Measurements from ENCODE around the gene DOC2A.
"Not testable (repeated sequence)": the region's sequence is repeated elsewhere in the genome, so short reads cannot be mapped to it uniquely, and the experiment has no call there.

Gene DOC2A

DNA sequence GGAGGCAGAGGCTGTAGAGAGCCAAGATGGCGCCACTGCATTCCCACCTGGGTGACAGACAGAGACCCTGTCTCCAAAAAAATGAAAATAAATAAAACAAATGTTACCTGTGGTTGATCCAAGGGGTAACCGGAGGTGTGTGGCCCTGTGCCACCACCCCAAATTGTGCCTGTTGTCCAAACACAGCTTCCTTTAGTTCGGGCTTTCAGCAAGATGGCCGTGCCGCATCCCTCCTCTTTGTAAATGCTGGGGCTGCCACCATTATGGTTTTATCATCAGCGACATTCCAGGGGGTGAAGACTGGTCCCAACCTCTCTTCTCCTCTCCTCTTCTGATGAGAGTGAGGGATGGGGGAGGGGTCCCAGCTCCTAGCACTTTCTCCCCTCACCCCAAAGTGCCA lies 12.1 kb upstream of the DOC2A start, which contains the start of gene C16orf92:
Gene C16orf92, plus strand, starts transcription at position 312 of the 400 bp plus-strand sequence. CDS start 143 bp downstream, outside the sequence.
- Histone ChIP-seq H3K36me3 (ENCODE audit: control insufficient read depth, low read length) (no peaks in the 10 kb centered on the region), H3K9me2 (replicated peaks; ENCODE audit: control insufficient read depth, low read length) (no peaks in the 10 kb centered on the region), H3K27ac (ENCODE audit: low read depth, low read length) (no peak within 1 kb of the TSS), H3K27me3 (ENCODE audit: control insufficient read depth, low read length) (peaks cover 31% of the 10 kb centered on the region), H4K20me1 (ENCODE audit: control insufficient read depth, insufficient read depth, low read depth, low read length) (no peaks in the 10 kb centered on the region), H3K4me3 (ENCODE audit: low read length) (no peak within 1 kb of the TSS), H3K4me2 (ENCODE audit: low read length) (no peak within 1 kb of the TSS), H3K4me1 (ENCODE audit: control insufficient read depth, low read length) (peaks cover 12% of the 10 kb centered on the region), H3F3A (ENCODE audit: control insufficient read depth, insufficient read depth) (no peaks in the 10 kb centered on the region), H3K9me3 (ENCODE audit: control insufficient read depth, insufficient read depth, low read length) (no peaks in the 10 kb centered on the region), H3K79me2 (ENCODE audit: control insufficient read depth, low read length) (no peaks in the 10 kb centered on the region)
- TF ChIP-seq EZH2phosphoT487 (IDR thresholded peaks at IDR 0.05; ENCODE audit: borderline replicate concordance, low read length): no peak
- TF ChIP-seq, protein P1, sequence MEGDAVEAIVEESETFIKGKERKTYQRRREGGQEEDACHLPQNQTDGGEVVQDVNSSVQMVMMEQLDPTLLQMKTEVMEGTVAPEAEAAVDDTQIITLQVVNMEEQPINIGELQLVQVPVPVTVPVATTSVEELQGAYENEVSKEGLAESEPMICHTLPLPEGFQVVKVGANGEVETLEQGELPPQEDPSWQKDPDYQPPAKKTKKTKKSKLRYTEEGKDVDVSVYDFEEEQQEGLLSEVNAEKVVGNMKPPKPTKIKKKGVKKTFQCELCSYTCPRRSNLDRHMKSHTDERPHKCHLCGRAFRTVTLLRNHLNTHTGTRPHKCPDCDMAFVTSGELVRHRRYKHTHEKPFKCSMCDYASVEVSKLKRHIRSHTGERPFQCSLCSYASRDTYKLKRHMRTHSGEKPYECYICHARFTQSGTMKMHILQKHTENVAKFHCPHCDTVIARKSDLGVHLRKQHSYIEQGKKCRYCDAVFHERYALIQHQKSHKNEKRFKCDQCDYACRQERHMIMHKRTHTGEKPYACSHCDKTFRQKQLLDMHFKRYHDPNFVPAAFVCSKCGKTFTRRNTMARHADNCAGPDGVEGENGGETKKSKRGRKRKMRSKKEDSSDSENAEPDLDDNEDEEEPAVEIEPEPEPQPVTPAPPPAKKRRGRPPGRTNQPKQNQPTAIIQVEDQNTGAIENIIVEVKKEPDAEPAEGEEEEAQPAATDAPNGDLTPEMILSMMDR (IDR thresholded peaks at IDR 0.05; ENCODE audit: low read depth, low read length, poor library complexity, severe bottlenecking): no peak

DNA sequence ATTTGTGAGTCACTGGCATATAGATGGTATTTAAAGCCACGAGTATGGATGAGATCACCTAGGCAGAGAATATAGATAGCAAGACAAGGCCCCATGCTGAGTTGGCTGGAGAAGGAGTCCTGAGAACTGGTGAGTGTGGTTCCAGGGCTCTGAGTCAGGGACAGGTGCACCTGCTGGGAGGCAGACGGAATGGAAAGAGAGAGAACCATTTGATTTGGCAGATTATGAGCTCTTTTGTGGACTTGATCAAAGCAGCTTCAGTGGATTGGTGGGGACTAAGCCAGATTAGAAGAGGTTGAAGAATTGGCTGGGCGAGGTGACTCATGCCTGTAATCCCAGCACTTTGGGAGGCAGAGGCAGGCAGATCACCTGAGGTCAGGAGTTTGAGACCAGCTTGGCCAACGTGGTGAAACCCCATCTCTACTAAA lies 7.9 kb upstream of the DOC2A start:
- TF ChIP-seq, protein P1 (IDR thresholded peaks at IDR 0.05; ENCODE audit: low read depth, low read length, poor library complexity, severe bottlenecking): no peak
- no peak for TF ChIP-seq EZH2phosphoT487 (IDR thresholded peaks at IDR 0.05; ENCODE audit: borderline replicate concordance, low read length)
- H3K4me1 ChIP-seq (ENCODE audit: control insufficient read depth, low read length): peaks cover 12% of the 10 kb centered on the region
- no peaks in the 10 kb centered on the region for H4K20me1 ChIP-seq (ENCODE audit: control insufficient read depth, insufficient read depth, low read depth, low read length)
- H3F3A ChIP-seq (ENCODE audit: control insufficient read depth, insufficient read depth): no peaks in the 10 kb centered on the region
- no peaks in the 10 kb centered on the region for H3K79me2 ChIP-seq (ENCODE audit: control insufficient read depth, low read length)
- peaks cover 8% of the 10 kb centered on the region for H3K27me3 ChIP-seq (ENCODE audit: control insufficient read depth, low read length)
- no peaks in the 10 kb centered on the region for H3K9me3 ChIP-seq (ENCODE audit: control insufficient read depth, insufficient read depth, low read length)
- no peak overlapping the region for H3K27ac ChIP-seq (ENCODE audit: low read depth, low read length)
- no peak overlapping the region for H3K4me2 ChIP-seq (ENCODE audit: low read length)
- no peaks in the 10 kb centered on the region for H3K9me2 ChIP-seq (replicated peaks; ENCODE audit: control insufficient read depth, low read length)
- H3K36me3 ChIP-seq (ENCODE audit: control insufficient read depth, low read length): no peaks in the 10 kb centered on the region
- H3K4me3 ChIP-seq (ENCODE audit: low read length): no peak overlapping the region

DNA sequence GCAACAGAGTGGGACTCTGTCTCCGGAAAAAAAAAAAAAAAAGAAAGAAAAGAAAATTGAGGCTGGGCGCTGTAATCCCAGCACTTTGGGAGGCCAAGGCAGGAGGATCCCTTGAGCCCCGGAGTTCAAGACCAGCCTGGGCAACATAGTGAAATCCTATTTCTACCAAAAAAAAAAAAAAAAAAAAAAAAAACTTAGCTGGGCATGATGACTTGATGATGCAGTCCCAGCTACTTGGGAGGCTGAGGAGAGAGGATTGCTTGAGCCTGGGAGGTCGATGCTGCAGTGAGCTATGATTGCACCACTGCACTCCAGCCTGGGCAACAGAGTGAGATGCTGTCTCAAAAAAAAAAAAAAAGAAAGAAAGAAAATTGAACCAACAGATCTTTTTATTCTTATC lies 7.1 kb upstream of the DOC2A start:
- H3K4me1 ChIP-seq (ENCODE audit: control insufficient read depth, low read length): peaks cover 15% of the 10 kb centered on the region
- H3K27ac ChIP-seq (ENCODE audit: low read depth, low read length); H3K27me3 ChIP-seq (ENCODE audit: control insufficient read depth, low read length); H3K9me2 ChIP-seq (replicated peaks; ENCODE audit: control insufficient read depth, low read length); H3K36me3 ChIP-seq (ENCODE audit: control insufficient read depth, low read length); H3K4me2 ChIP-seq (ENCODE audit: low read length); H3K9me3 ChIP-seq (ENCODE audit: control insufficient read depth, insufficient read depth, low read length); H3F3A ChIP-seq (ENCODE audit: control insufficient read depth, insufficient read depth); H3K4me3 ChIP-seq (ENCODE audit: low read length); H3K79me2 ChIP-seq (ENCODE audit: control insufficient read depth, low read length); H4K20me1 ChIP-seq (ENCODE audit: control insufficient read depth, insufficient read depth, low read depth, low read length): not testable (repeated sequence)

DNA sequence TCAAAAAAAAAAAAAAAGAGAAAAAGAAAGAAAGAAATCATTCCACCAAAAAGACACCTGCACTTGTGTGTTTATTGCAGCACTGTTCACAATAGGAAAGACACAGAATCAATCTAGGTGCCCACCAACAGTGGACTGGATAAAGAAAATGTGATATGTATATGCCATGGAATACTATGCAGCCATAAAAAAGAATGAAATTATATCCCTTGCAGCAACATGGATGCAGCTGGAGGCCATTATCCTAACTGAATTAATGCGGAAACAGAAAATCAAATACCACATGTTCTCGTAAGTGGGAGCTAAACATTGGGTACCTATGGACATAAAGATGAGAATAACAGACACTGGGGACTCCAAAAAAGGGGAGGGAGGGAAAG lies 6.4 kb upstream of the DOC2A start:
- no peaks in the 10 kb centered on the region for H3F3A ChIP-seq (ENCODE audit: control insufficient read depth, insufficient read depth)
- peaks cover 4% of the 10 kb centered on the region; the same call in 1 of the 2 replicates for H3K27me3 ChIP-seq (ENCODE audit: control insufficient read depth, low read length)
- H3K4me2 ChIP-seq (ENCODE audit: low read length): no peak overlapping the region
- H3K36me3 ChIP-seq (ENCODE audit: control insufficient read depth, low read length): no peaks in the 10 kb centered on the region
- H4K20me1 ChIP-seq (ENCODE audit: control insufficient read depth, insufficient read depth, low read depth, low read length): no peaks in the 10 kb centered on the region
- no peak overlapping the region for H3K4me3 ChIP-seq (ENCODE audit: low read length)
- H3K4me1 ChIP-seq (ENCODE audit: control insufficient read depth, low read length): peaks cover 18% of the 10 kb centered on the region
- no peak overlapping the region for H3K27ac ChIP-seq (ENCODE audit: low read depth, low read length)
- no peaks in the 10 kb centered on the region for H3K79me2 ChIP-seq (ENCODE audit: control insufficient read depth, low read length)
- TF ChIP-seq, protein P1 (IDR thresholded peaks at IDR 0.05; ENCODE audit: low read depth, low read length, poor library complexity, severe bottlenecking): no peak
- no peak for TF ChIP-seq EZH2phosphoT487 (IDR thresholded peaks at IDR 0.05; ENCODE audit: borderline replicate concordance, low read length)
- H3K9me3 ChIP-seq (ENCODE audit: control insufficient read depth, insufficient read depth, low read length): no peaks in the 10 kb centered on the region
- no peaks in the 10 kb centered on the region for H3K9me2 ChIP-seq (replicated peaks; ENCODE audit: control insufficient read depth, low read length)
